Heart left ventricle (tissue), 13 donors: ENCODE data around the gene GNB3.

Experiments
- CTCF ChIP-seq, 12 donors: fragments of 200-600 bp; sonication (generic) in 4 of 12; IDR thresholded peaks; one replicate each; pipeline versions ENCODE4 v1.5.0 to v1.8.0; 2018 to 2022; ENCODE audit warnings: antibody characterized with exemption in 12 of 12, mild to moderate bottlenecking in 5 of 12
- POLR2A ChIP-seq, 2 donors: fragments of 450-650 bp; IDR thresholded peaks; one replicate each; pipeline ENCODE4 v1.6.1; 2017; ENCODE audit warnings: antibody characterized with exemption in 2 of 2, mild to moderate bottlenecking in 2 of 2, moderate library complexity in 2 of 2
- donor health status: ischemic (EF 13 %, LVEDD 7.1; RV severe dilation, severe dysfunction).
- donor health status: DM: no; HTN: yes; CAD: no.
- donor health status: DM: no; HTN: no; CAD: no.
- donor health status: ischemic (EF 25% LVEDD 6.9; RV normal size, moderate dysfunction).
- donor health status: ischemic (EF 25% LVEDD 5.7; RV mildly dilated, moderate dysfunction).
- donor health status: ischemic (EF 35%, LVEDD 5.7; RV mildly dilated, moderate dysfunction).
- donor health status: nonischemic (EF 11% LVEDD 7.7; RV severe dilation, severe dysfunction).
- donor health status: DM: yes; HTN: yes; CAD: no.
- donor health status: PGD.
- donor health status: ischemic (EF 29% LVEDD 5.4; RV normal size, mild dysfunction).
- donor health status: nonischemic (EF 23%, LVEDD 6.1; RV moderate dilation, normal function).

- TF ChIP-seq CTCF (IDR thresholded peaks at IDR 0.05) (no peak), POLR2A (IDR thresholded peaks at IDR 0.05) (no peak)
Measured at GRCh38 chr12:6849427-6849826, 8.7 kb downstream of the GNB3 start.
